Adrenal gland (tissue), 5 donors: Measurements from ENCODE around the gene ANXA8.

Source experiments
- CTCF ChIP-seq, 6 experiments: fragments of 450-650 bp in 4 of 6; fragments of 200-600 bp in 2 of 6; sonication (generic) in 1 of 6; IDR thresholded peaks; 1 replicate in 5 of 6; 2 replicates in 1 of 6; pipeline versions ENCODE4 v1.5.1 to v1.8.0; 2016 to 2021; ENCODE audit warnings: antibody characterized with exemption in 6 of 6, mild to moderate bottlenecking in 2 of 6, moderate library complexity in 1 of 6
- POLR2A ChIP-seq, 2 donors: fragments of 450-650 bp; IDR thresholded peaks; one replicate each; pipeline ENCODE4 v1.6.1; 2017; ENCODE audit warnings: antibody characterized with exemption in 2 of 2, mild to moderate bottlenecking in 2 of 2, moderate library complexity in 1 of 2
- donor health status: DM: no; HTN: no; CAD: no.

DNA sequence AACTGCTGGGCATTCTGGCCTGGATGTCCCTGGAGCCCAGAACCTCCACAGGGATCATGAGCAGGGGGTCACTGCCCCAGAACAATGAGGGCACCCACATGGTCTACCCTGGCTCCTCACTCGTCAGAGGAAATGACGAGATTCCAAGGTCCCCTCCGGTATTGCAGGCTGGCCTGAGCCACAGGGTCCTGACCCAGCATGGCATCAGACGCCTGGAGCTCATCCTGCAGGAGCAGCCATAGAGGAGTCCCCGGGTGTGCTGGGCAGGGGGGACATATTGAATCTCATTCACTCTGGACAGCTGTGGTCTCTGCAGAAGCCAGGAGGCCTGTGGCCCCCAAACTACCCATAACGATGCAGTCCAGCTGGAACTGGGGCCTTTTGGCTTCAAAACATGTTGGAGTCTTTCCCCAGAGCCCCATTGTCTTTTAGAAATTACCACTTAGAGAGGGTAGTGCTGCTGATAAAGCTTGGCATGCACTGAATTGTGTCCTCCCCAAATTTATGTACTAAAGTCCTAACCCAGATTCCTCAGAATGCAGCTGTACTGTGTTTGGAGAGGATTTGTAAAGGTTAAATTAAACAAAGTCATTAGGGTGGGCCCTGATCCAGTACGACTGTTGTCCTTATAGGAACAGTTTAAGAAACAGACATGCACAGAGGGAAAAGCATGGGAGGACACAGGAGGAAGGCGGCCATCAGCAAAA is 27.7 kb downstream of the ANXA8 start:
- TF ChIP-seq CTCF (IDR thresholded peaks at IDR 0.05), result no peak
- TF ChIP-seq POLR2A (IDR thresholded peaks at IDR 0.05), result no peak
